Measurements from ENCODE around the gene WASF2.

The WASF2 gene

DNA sequence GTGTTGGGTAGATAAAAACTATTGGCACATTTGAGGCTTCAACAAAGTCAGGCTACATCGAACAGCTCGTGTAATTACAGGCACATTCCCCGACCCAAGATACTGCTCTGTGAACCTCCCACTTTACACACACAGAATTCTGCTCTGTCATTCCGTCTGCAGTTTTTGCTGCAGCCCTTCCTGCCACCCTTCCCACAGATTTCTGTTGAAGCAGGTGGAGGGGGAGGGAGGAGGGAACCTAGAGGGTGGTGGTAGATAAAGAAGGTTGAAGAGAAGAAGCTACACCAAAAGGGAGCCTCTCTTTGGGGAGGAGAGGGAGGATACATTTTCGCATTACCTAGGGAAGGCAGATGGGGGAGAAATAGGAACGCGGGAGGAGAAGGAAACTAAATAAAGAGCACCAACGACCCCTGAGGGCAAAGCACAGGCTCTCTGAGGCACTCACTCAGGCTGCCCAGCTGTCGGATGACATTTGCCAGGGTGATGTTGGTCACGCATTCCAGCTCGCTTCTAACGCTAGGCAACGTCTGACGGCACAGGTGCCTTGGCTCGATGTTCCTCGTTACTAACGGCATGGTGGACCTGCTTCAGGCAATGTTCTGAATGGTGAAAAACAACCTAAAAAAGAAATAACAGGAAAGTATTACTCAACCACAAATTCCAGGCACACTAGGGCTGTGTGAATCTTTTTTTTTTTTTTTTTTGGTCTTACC lies 61.5 kb downstream of the WASF2 start:
- Histone ChIP-seq H4K8ac (ENCODE audit: low read depth, low read length) (no peak overlapping the region), H3K9me3 (replicated peaks in 1 of 2; ENCODE audit: control insufficient read depth in 2 of 2, insufficient read depth in 1 of 2, low read depth in 1 of 2, low read length in 2 of 2) (no peaks in the 10 kb centered on the region), H2BK15ac (ENCODE audit: low read length) (no peak overlapping the region), H2AK5ac (ENCODE audit: low read depth, low read length) (no peak overlapping the region), H3K27me3 (ENCODE audit: control insufficient read depth in 3 of 3, insufficient read depth in 3 of 3, low read depth in 1 of 3, low read length in 3 of 3) (no peaks in the 10 kb centered on the region), H3K36me3 (replicated peaks in 1 of 2; ENCODE audit: control insufficient read depth in 2 of 2, insufficient read depth in 2 of 2, low read length in 2 of 2) (peaks cover 3 to 45% of the 10 kb centered on the region in 2 donors), H2AFZ (ENCODE audit: low read length) (no peak overlapping the region), H3K23ac (ENCODE audit: low read depth, low read length, poor library complexity) (no peak overlapping the region), H3K14ac (ENCODE audit: low read length) (no peak overlapping the region), H3K4me1 (ENCODE audit: control insufficient read depth in 2 of 2, insufficient read depth in 1 of 2, low read depth in 1 of 2, low read length in 2 of 2) (peaks cover 3 to 16% of the 10 kb centered on the region in 2 donors), H2BK12ac (ENCODE audit: low read length) (no peak overlapping the region), H3K9ac (ENCODE audit: low read depth, low read length, poor library complexity) (no peak overlapping the region), H2BK5ac (ENCODE audit: low read length) (no peak overlapping the region), H2BK120ac (ENCODE audit: low read depth, low read length) (no peak overlapping the region), H3K4ac (ENCODE audit: low read length) (no peak overlapping the region), H3K4me3 (ENCODE audit: low read length in 2 of 2) (no peak overlapping the region), H3K79me1 (ENCODE audit: low read depth, low read length) (no peaks in the 10 kb centered on the region), H4K91ac (ENCODE audit: low read depth, low read length, poor library complexity) (no peak overlapping the region), H3K4me2 (ENCODE audit: insufficient read depth, low read length, poor library complexity, severe bottlenecking) (no peak overlapping the region), H3K18ac (ENCODE audit: low read length) (no peak overlapping the region), H3K27ac (replicated peaks; ENCODE audit: low read length) (no peak overlapping the region)
- no CpG with 5 or more reads among the region's 17 CpGs for WGBS, 2 donors (ENCODE audit: extremely low coverage in 2 of 2, insufficient read length in 2 of 2, insufficient replicate concordance in 1 of 2)
- DNase-seq (ENCODE audit: low spot score) = no peak

- H3K4me1 ChIP-seq (ENCODE audit: control insufficient read depth in 2 of 2, insufficient read depth in 1 of 2, low read depth in 1 of 2, low read length in 2 of 2) = peaks cover 3 to 16% of the 10 kb centered on the region in 2 donors
- no peak overlapping the region for H3K23ac ChIP-seq (ENCODE audit: low read depth, low read length, poor library complexity)
- no peak overlapping the region for H4K91ac ChIP-seq (ENCODE audit: low read depth, low read length, poor library complexity)
- peaks cover 3 to 45% of the 10 kb centered on the region in 2 donors for H3K36me3 ChIP-seq (replicated peaks in 1 of 2; ENCODE audit: control insufficient read depth in 2 of 2, insufficient read depth in 2 of 2, low read length in 2 of 2)
- no CpG with 5 or more reads among the region's 2 CpGs for WGBS, 2 donors (ENCODE audit: extremely low coverage in 2 of 2, insufficient read length in 2 of 2, insufficient replicate concordance in 1 of 2)
- no peak overlapping the region for H2BK120ac ChIP-seq (ENCODE audit: low read depth, low read length)
- no peak overlapping the region for H2BK12ac ChIP-seq (ENCODE audit: low read length)
- no peak overlapping the region for H3K4me3 ChIP-seq (ENCODE audit: low read length in 2 of 2)
- no peak overlapping the region for H3K4me2 ChIP-seq (ENCODE audit: insufficient read depth, low read length, poor library complexity, severe bottlenecking)
- H3K27ac ChIP-seq (replicated peaks; ENCODE audit: low read length) = no peak overlapping the region
- H3K9me3 ChIP-seq (replicated peaks in 1 of 2; ENCODE audit: control insufficient read depth in 2 of 2, insufficient read depth in 1 of 2, low read depth in 1 of 2, low read length in 2 of 2) = no peaks in the 10 kb centered on the region
- H3K4ac ChIP-seq (ENCODE audit: low read length) = no peak overlapping the region
- no peak overlapping the region for H2AK5ac ChIP-seq (ENCODE audit: low read depth, low read length)
- H3K18ac ChIP-seq (ENCODE audit: low read length) = no peak overlapping the region
- H2BK5ac ChIP-seq (ENCODE audit: low read length) = no peak overlapping the region
- H3K79me1 ChIP-seq (ENCODE audit: low read depth, low read length) = no peaks in the 10 kb centered on the region
- H3K14ac ChIP-seq (ENCODE audit: low read length) = no peak overlapping the region
- no peak overlapping the region for H4K8ac ChIP-seq (ENCODE audit: low read depth, low read length)
- H3K9ac ChIP-seq (ENCODE audit: low read depth, low read length, poor library complexity) = no peak overlapping the region
- DNase-seq (ENCODE audit: low spot score) = no peak
- no peaks in the 10 kb centered on the region for H3K27me3 ChIP-seq (ENCODE audit: control insufficient read depth in 3 of 3, insufficient read depth in 3 of 3, low read depth in 1 of 3, low read length in 3 of 3)
- no peak overlapping the region for H2AFZ ChIP-seq (ENCODE audit: low read length)
- no peak overlapping the region for H2BK15ac ChIP-seq (ENCODE audit: low read length)
Measured at GRCh38 chr1:27427816-27428315, 62.1 kb downstream of the WASF2 start.

DNA sequence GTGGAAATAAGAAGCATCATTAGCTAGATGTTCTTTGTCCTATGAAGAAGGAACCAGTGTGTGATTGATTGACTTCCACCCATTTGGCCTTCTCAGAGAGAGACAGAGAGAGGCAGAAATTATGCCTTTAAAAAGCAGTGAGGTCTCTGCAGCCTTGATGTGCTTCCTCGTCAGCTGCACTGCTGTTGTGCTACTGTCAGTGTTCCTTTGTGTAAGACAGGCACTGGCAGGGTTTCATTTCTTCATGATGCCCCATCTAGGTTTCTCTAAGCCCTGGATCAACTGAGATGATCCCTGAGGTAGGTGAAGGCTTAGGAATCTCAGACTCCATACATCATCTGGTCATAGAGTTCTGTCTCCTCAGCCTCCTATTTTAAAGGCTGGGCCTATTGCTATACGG lies 62.6 kb downstream of the WASF2 start:
- H3K36me3 ChIP-seq (replicated peaks in 1 of 2; ENCODE audit: control insufficient read depth in 2 of 2, insufficient read depth in 2 of 2, low read length in 2 of 2) = peaks cover 3 to 47% of the 10 kb centered on the region in 2 donors
- H3K27ac ChIP-seq (replicated peaks; ENCODE audit: low read length) = no peak overlapping the region
- no peak overlapping the region for H3K4ac ChIP-seq (ENCODE audit: low read length)
- no peak overlapping the region for H3K14ac ChIP-seq (ENCODE audit: low read length)
- H3K18ac ChIP-seq (ENCODE audit: low read length) = no peak overlapping the region
- H3K4me1 ChIP-seq (ENCODE audit: control insufficient read depth in 2 of 2, insufficient read depth in 1 of 2, low read depth in 1 of 2, low read length in 2 of 2) = peaks cover 3 to 16% of the 10 kb centered on the region in 2 donors
- no peak overlapping the region for H2BK120ac ChIP-seq (ENCODE audit: low read depth, low read length)
- H2AK5ac ChIP-seq (ENCODE audit: low read depth, low read length) = no peak overlapping the region
- H3K79me1 ChIP-seq (ENCODE audit: low read depth, low read length) = no peaks in the 10 kb centered on the region
- H3K27me3 ChIP-seq (ENCODE audit: control insufficient read depth in 3 of 3, insufficient read depth in 3 of 3, low read depth in 1 of 3, low read length in 3 of 3) = no peaks in the 10 kb centered on the region
- no peak overlapping the region for H2BK15ac ChIP-seq (ENCODE audit: low read length)
- no CpG with 5 or more reads among the region's 2 CpGs for WGBS, 2 donors (ENCODE audit: extremely low coverage in 2 of 2, insufficient read length in 2 of 2, insufficient replicate concordance in 1 of 2)
- H3K9ac ChIP-seq (ENCODE audit: low read depth, low read length, poor library complexity) = no peak overlapping the region
- no peak overlapping the region for H3K23ac ChIP-seq (ENCODE audit: low read depth, low read length, poor library complexity)
- no peak overlapping the region for H4K8ac ChIP-seq (ENCODE audit: low read depth, low read length)
- H3K4me3 ChIP-seq (ENCODE audit: low read length in 2 of 2) = no peak overlapping the region
- no peak overlapping the region for H3K4me2 ChIP-seq (ENCODE audit: insufficient read depth, low read length, poor library complexity, severe bottlenecking)
- no peak for DNase-seq (ENCODE audit: low spot score)
- no peak overlapping the region for H4K91ac ChIP-seq (ENCODE audit: low read depth, low read length, poor library complexity)
- no peak overlapping the region for H2AFZ ChIP-seq (ENCODE audit: low read length)
- no peaks in the 10 kb centered on the region for H3K9me3 ChIP-seq (replicated peaks in 1 of 2; ENCODE audit: control insufficient read depth in 2 of 2, insufficient read depth in 1 of 2, low read depth in 1 of 2, low read length in 2 of 2)
- H2BK12ac ChIP-seq (ENCODE audit: low read length) = no peak overlapping the region
- H2BK5ac ChIP-seq (ENCODE audit: low read length) = no peak overlapping the region

DNA sequence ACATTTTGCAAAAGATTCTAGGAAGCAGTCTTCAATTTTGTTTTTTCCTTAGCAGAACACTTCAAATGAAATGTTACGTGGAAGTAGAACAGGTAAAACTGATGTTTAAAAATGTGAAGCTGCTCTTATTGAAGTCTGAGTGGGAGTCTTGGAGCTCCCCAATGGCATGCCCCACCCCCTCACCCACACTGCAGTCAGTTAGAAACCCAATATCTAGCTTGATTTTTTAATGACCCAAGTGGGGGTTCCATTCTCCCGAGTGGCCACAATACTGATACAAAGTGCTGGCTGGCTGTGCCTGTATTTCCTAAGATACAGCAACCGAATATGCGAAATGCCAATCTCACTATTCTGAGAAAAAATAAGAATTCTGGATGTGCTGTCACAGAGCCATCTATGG lies 66.3 kb downstream of the WASF2 start:
- Histone ChIP-seq H4K8ac (ENCODE audit: low read depth, low read length) (no peak overlapping the region), H2BK120ac (ENCODE audit: low read depth, low read length) (no peak overlapping the region), H3K14ac (ENCODE audit: low read length) (no peak overlapping the region), H3K36me3 (replicated peaks in 1 of 2; ENCODE audit: control insufficient read depth in 2 of 2, insufficient read depth in 2 of 2, low read length in 2 of 2) (peaks cover 3 to 58% of the 10 kb centered on the region in 2 donors), H3K18ac (ENCODE audit: low read length) (no peak overlapping the region), H3K27ac (replicated peaks; ENCODE audit: low read length) (no peak overlapping the region), H3K4me3 (ENCODE audit: low read length in 2 of 2) (no peak overlapping the region), H3K9me3 (replicated peaks in 1 of 2; ENCODE audit: control insufficient read depth in 2 of 2, insufficient read depth in 1 of 2, low read depth in 1 of 2, low read length in 2 of 2) (no peaks in the 10 kb centered on the region), H3K4me2 (ENCODE audit: insufficient read depth, low read length, poor library complexity, severe bottlenecking) (no peak overlapping the region), H3K79me1 (ENCODE audit: low read depth, low read length) (no peaks in the 10 kb centered on the region), H3K4me1 (ENCODE audit: control insufficient read depth in 2 of 2, insufficient read depth in 1 of 2, low read depth in 1 of 2, low read length in 2 of 2) (peaks cover 6 to 7% of the 10 kb centered on the region in 2 donors), H2AFZ (ENCODE audit: low read length) (no peak overlapping the region), H2AK5ac (ENCODE audit: low read depth, low read length) (no peak overlapping the region), H3K23ac (ENCODE audit: low read depth, low read length, poor library complexity) (no peak overlapping the region), H2BK15ac (ENCODE audit: low read length) (no peak overlapping the region), H3K4ac (ENCODE audit: low read length) (no peak overlapping the region), H4K91ac (ENCODE audit: low read depth, low read length, poor library complexity) (no peak overlapping the region), H3K9ac (ENCODE audit: low read depth, low read length, poor library complexity) (no peak overlapping the region), H2BK5ac (ENCODE audit: low read length) (no peak overlapping the region), H3K27me3 (ENCODE audit: control insufficient read depth in 3 of 3, insufficient read depth in 3 of 3, low read depth in 1 of 3, low read length in 3 of 3) (no peaks in the 10 kb centered on the region), H2BK12ac (ENCODE audit: low read length) (no peak overlapping the region)
- no peak for DNase-seq (ENCODE audit: low spot score)
- no CpG with 5 or more reads among the region's 4 CpGs for WGBS, 2 donors (ENCODE audit: extremely low coverage in 2 of 2, insufficient read length in 2 of 2, insufficient replicate concordance in 1 of 2)

Data from neuronal stem cell (in vitro differentiated cells).